Measurements from ENCODE around the gene GLRX.

DNA sequence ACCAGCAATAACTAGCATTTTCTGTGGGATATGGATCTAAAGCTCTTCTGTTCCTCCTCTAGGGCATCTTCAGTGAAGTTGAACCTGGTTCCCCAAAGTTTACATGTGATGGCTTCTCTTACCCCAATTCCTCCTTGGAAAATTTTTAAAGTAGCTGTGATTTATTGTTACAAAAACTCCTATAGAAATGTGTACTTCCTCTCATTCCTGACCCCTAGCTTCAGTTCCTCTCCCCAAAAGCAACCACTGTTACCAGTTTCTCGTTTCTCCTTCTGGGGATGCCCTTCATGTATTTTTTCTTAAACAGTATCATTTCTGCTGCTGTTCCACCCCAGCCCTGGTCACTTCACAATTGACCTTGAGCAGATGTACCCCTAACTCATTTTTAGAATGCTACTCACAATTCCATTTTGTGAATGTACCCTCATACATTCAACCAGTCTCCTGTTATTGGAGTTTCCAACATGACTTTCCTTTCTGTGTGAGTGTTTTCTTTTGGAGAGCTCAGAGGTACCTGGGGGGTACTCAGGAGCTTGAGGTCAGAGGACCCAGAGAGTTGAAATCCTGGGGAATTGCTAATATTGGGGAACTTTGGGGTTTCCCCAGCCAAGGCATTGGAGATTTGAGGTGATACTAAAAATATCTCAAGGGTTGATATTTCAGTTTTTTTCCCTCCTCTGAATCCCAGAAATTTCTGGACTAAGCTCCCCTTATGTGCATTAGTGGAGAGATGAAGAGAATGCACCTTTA lies 18.6 kb upstream of the GLRX start:
- TF ChIP-seq CTCF (IDR thresholded peaks at IDR 0.05; ENCODE audit: low read length) (no peak), EZH2 (optimal IDR thresholded peaks at IDR 0.05; ENCODE audit: low read depth, low read length) (no peak)

Data from MM.1S (cell line).